Activated CD8-positive, alpha-beta memory T cell treated with anti-CD3 and anti-CD28 coated beads, Interleukin-2, amount 50 U/mL, for 48 hours (primary cell): ENCODE results near the gene ALG12.

Source experiments
- DNase-seq: peaks from one replicate; pipeline ENCODE4 v3.0.0-alpha.2; 2020

The ALG12 gene

GRCh38 chr22:49945042-49945794 is 27.0 kb upstream of the ALG12 start:
- DNase-seq, result peak; percentile 69

- DNase-seq, result no peak
Observed at GRCh38 chr22:49944399-49944891, 26.2 kb upstream of the ALG12 start.

- DNase-seq, result no peak
Observed at GRCh38 chr22:49943771-49944398, 25.6 kb upstream of the ALG12 start.

- no peak for DNase-seq
Observed at GRCh38 chr22:49943405-49943765, 25.1 kb upstream of the ALG12 start.

- no peak for DNase-seq
Observed at GRCh38 chr22:49942565-49943404, 24.5 kb upstream of the ALG12 start.

GRCh38 chr22:49941507-49942316 is 23.5 kb upstream of the ALG12 start:
- DNase-seq, result no peak

GRCh38 chr22:49938565-49939136 is 20.4 kb upstream of the ALG12 start:
- no peak for DNase-seq

GRCh38 chr22:49937758-49938564 is 19.7 kb upstream of the ALG12 start:
- DNase-seq, result no peak

- no peak for DNase-seq
Observed at GRCh38 chr22:49936973-49937757, 18.9 kb upstream of the ALG12 start.

- DNase-seq, result peak; percentile 98
Observed at GRCh38 chr22:49936018-49936972, 18.1 kb upstream of the ALG12 start.

- no peak for DNase-seq
Observed at GRCh38 chr22:49935561-49935960, 17.3 kb upstream of the ALG12 start.

GRCh38 chr22:49934891-49935557 is 16.8 kb upstream of the ALG12 start:
- peak; percentile 95 for DNase-seq

- DNase-seq, result no peak
Observed at GRCh38 chr22:49934160-49934890, 16.1 kb upstream of the ALG12 start.

GRCh38 chr22:49933236-49934159 is 15.3 kb upstream of the ALG12 start:
- no peak for DNase-seq

- DNase-seq, result peak; percentile 66
Observed at GRCh38 chr22:49930596-49931412, 12.6 kb upstream of the ALG12 start.

GRCh38 chr22:49929994-49930575 is 11.8 kb upstream of the ALG12 start:
- DNase-seq, result peak; percentile 65
